ENCODE measurements around the gene PNPLA2.

- TF ChIP-seq EZH2phosphoT487 (IDR thresholded peaks at IDR 0.05; ENCODE audit: borderline replicate concordance, low read length) = no peak
- no peak for TF ChIP-seq CTCF (conservative IDR thresholded peaks at IDR 0.05; ENCODE audit: low read depth, low read length)
- no peak for TF ChIP-seq EZH2 (IDR thresholded peaks at IDR 0.05; ENCODE audit: low read length, unreplicated experiment)
Measured at GRCh38 chr11:786235-787083, 32.3 kb upstream of the PNPLA2 start.

All from PC-3 (cell line).